Transverse colon (tissue), 4 donors: ENCODE results near the gene ARF1. TPM values are rescaled to one million over a fixed set of nuclear protein-coding genes. Genes with fewer than 3 reads are reported as not detected.

Experiments used
- DNase-seq: peaks from one replicate; pipeline ENCODE4 v3.0.0-alpha.2; 2019
- H3K27ac ChIP-seq, 4 donors: fragments of 200-600 bp; sonication (generic); 2 replicates each; pipeline ENCODE4 v1.5.1; 2016 to 2018; ENCODE audit warnings: inconsistent platforms in 4 of 4
- H3K27me3 ChIP-seq: fragments of 200-600 bp; sonication (generic); 2 replicates; pipeline ENCODE4 v1.5.1; 2017; ENCODE audit warnings: inconsistent platforms
- H3K36me3 ChIP-seq, 4 donors: fragments of 200-600 bp; sonication (generic); 2 replicates each; pipeline ENCODE4 v1.5.1; 2017 to 2019; ENCODE audit warnings: inconsistent platforms in 4 of 4
- H3K4me1 ChIP-seq, 4 donors: fragments of 200-600 bp; sonication (generic); 2 replicates each; pipeline ENCODE4 v1.5.1; 2017 to 2020; ENCODE audit warnings: inconsistent platforms in 4 of 4
- H3K4me3 ChIP-seq, 4 donors: fragments of 200-600 bp; sonication (generic); 1 replicate in 1 of 4; 2 replicates in 3 of 4; pipeline versions ENCODE4 v1.5.1 to v1.6.1; 2017 to 2019; ENCODE audit warnings: inconsistent platforms in 4 of 4
- H3K9me3 ChIP-seq, 2 donors: fragments of 200-600 bp; sonication (generic); 2 replicates each; pipeline ENCODE4 v1.5.1; 2017 to 2019; ENCODE audit warnings: inconsistent platforms in 2 of 2
- EP300 ChIP-seq: sonication (generic); formaldehyde crosslinking; IDR thresholded peaks from one replicate; pipeline ENCODE4 v1.6.1; 2017; ENCODE audit warnings: antibody characterized with exemption, low read depth
- POLR2A ChIP-seq: fragments of 450-650 bp; IDR thresholded peaks from one replicate; pipeline ENCODE4 v1.6.1; 2016; ENCODE audit warnings: antibody characterized with exemption, mild to moderate bottlenecking, moderate library complexity
- POLR2AphosphoS5 ChIP-seq, 3 donors: sonication (generic); formaldehyde crosslinking; IDR thresholded peaks; one replicate each; pipeline ENCODE4 v1.6.1; 2016; ENCODE audit warnings: antibody characterized with exemption in 3 of 3
- WGBS, 2 donors: methylation state at CpG; one replicate each; pipeline ENCODE4 v1.1.5; 2018; ENCODE audit warnings: low coverage in 1 of 2; 5-methylcytosine and 5-hydroxymethylcytosine counted together
- in situ Hi-C, 4 donors: fragments of 200-750 bp; cut with MboI; loops; one replicate each; pipeline versions ENCODE4 v1.15.0 to v1.15.1; 2017; ENCODE audit warnings: low sequenced_read_pairs in 3 of 4, low pct_ligation_motif_present in 1 of 4, low pct_unique_long_range_greater_than_20kb in 1 of 4
- intact Hi-C: fragments of 100-400 bp; cut with DNase I; formaldehyde crosslinking; loops from one replicate; pipeline ENCODE4 v1.15.1; 2023; ENCODE audit warnings: low total_unique reads
- total RNA-seq, 4 donors: library from RNA; depleted of rRNA; stranded (reverse); fragments of >200 nt; gene quantifications; one replicate each; pipeline ENCODE4 v1.1.0, GENCODE V29; 2016
- TF ChIP-seq, protein P1 (sequence below), 5 experiments: fragments of 200-600 bp in 3 of 5; fragments of 450-650 bp in 2 of 5; sonication (generic) in 3 of 5; IDR thresholded peaks; 1 replicate in 2 of 5; 2 replicates in 3 of 5; pipeline ENCODE4 v1.5.1; 2016 to 2017; ENCODE audit warnings: antibody characterized with exemption in 5 of 5, inconsistent platforms in 3 of 5, mild to moderate bottlenecking in 2 of 5, moderate library complexity in 1 of 5

Gene ARF1
- total RNA-seq, 4 donors from 2014 or later = 303 to 452 (median 375) TPM

DNA sequence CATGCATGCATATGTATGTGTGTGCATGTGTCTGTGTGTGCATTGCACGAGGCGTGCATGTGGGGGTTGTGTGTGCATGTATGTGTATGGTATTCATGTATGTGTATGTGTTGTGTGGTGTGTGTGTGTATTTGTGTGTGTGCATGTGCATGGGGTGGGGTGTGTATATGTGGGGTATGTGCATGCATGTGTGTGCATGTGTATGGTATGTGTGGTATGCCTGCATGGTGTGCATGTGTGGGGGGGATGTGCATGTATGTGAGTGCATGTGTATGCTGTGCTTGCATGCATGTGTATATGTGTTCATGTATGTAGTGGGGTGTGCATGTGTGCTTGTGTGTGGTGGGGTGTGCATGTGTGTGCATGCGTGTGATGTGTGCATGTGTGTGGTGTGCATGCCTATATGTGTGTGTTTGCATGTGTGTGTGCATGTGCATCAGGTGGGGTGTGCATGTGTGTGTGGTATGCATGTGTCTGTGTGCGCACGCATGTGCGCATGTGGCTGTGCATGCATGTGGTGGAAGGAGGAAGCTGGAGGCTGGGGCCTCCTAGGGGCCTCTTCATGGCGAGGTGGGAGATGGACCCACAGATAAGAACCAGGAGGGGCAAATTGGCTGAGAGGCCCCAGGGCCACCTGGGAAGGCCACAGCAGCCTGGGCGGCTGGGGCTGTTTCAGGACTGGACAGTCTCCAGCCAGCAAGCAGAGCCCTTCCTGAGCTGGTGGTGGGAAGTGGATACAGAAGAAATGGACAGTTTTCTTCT lies 35.9 kb upstream of the ARF1 start:
- H3K27me3 ChIP-seq = no peaks in the 10 kb centered on the region
- DNase-seq = no peak
- no peak overlapping the region for H3K27ac ChIP-seq
- H3K4me1 ChIP-seq = no peaks in the 10 kb centered on the region
- TF ChIP-seq POLR2A = no peak
- TF ChIP-seq POLR2AphosphoS5 (IDR thresholded peaks at IDR 0.05) = no peak
- TF ChIP-seq, protein P1, sequence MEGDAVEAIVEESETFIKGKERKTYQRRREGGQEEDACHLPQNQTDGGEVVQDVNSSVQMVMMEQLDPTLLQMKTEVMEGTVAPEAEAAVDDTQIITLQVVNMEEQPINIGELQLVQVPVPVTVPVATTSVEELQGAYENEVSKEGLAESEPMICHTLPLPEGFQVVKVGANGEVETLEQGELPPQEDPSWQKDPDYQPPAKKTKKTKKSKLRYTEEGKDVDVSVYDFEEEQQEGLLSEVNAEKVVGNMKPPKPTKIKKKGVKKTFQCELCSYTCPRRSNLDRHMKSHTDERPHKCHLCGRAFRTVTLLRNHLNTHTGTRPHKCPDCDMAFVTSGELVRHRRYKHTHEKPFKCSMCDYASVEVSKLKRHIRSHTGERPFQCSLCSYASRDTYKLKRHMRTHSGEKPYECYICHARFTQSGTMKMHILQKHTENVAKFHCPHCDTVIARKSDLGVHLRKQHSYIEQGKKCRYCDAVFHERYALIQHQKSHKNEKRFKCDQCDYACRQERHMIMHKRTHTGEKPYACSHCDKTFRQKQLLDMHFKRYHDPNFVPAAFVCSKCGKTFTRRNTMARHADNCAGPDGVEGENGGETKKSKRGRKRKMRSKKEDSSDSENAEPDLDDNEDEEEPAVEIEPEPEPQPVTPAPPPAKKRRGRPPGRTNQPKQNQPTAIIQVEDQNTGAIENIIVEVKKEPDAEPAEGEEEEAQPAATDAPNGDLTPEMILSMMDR (IDR thresholded peaks at IDR 0.05) = no peak
- no peak for TF ChIP-seq EP300
- no peaks in the 10 kb centered on the region for H3K9me3 ChIP-seq
- in situ Hi-C loops (no loop called here), intact Hi-C loops (no loop called here)
- H3K36me3 ChIP-seq = no peaks in the 10 kb centered on the region
- H3K4me3 ChIP-seq = no peak overlapping the region
- WGBS, 2 donors = 89 to 94% methylated on average over 7 to 8 of the region's 8 CpGs

GRCh38 chr1:228047183-228047466 lies 35.4 kb upstream of the ARF1 start:
- Histone ChIP-seq H3K4me1 (no peaks in the 10 kb centered on the region), H3K27me3 (no peaks in the 10 kb centered on the region), H3K9me3 (no peaks in the 10 kb centered on the region), H3K27ac (no peak overlapping the region), H3K4me3 (no peak overlapping the region), H3K36me3 (no peaks in the 10 kb centered on the region)
- DNase-seq = no peak
- in situ Hi-C loops = no loop called here
- intact Hi-C loops = no loop called here
- no peak for TF ChIP-seq POLR2AphosphoS5 (IDR thresholded peaks at IDR 0.05)
- TF ChIP-seq POLR2A = no peak
- TF ChIP-seq EP300 = no peak
- TF ChIP-seq, protein P1 (IDR thresholded peaks at IDR 0.05) = no peak
- WGBS, 2 donors = 86 to 88% methylated on average over 7 of the region's 7 CpGs

GRCh38 chr1:228048120-228048519 lies 34.4 kb upstream of the ARF1 start:
- WGBS, 2 donors = 73% methylated on average over 5 of the region's 5 CpGs; no CpG with 5 or more reads in 1 of the 2 donors
- intact Hi-C loops (no loop called here), in situ Hi-C loops (no loop called here)
- DNase-seq = no peak
- Histone ChIP-seq H3K36me3 (no peaks in the 10 kb centered on the region), H3K4me3 (no peak overlapping the region), H3K4me1 (no peaks in the 10 kb centered on the region), H3K27me3 (peaks cover under 1% of the 10 kb centered on the region), H3K9me3 (no peaks in the 10 kb centered on the region), H3K27ac (no peak overlapping the region)
- no peak for TF ChIP-seq POLR2A
- no peak for TF ChIP-seq POLR2AphosphoS5 (IDR thresholded peaks at IDR 0.05)
- TF ChIP-seq, protein P1 (IDR thresholded peaks at IDR 0.05) = no peak
- no peak for TF ChIP-seq EP300

DNA sequence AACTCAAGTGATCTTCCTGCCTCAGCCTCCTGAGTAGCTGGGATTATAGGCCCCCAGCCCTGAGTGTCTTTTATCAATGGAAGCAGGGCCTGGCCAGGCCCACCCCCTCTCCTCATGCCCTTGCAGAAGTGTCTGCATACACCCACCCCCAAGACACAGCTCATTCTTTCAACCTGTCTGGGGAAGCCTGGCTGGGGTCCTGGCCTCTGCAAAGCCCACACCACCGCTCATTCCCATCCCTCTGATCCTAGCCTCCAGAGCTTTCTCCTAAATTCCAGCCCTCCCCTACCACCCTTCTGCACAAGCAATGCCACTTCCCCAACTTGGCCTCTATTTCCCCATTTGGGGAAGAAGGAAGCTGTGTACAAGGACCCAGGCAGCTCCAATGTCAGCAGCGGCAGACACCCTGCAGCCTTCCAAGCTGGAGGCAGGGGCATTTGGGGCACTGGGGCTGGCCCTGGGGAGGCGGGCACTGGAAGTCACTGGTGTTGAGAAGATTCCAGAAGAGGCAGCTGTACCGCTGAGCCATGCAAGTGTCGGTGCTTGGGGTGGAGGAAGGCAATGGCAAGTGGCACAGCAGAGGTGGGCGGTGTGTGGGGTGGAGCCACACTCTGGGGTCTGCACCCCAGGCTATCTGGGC lies 33.7 kb upstream of the ARF1 start:
- TF ChIP-seq, protein P1 (IDR thresholded peaks at IDR 0.05) = no peak
- TF ChIP-seq EP300 (no peak), POLR2AphosphoS5 (IDR thresholded peaks at IDR 0.05) (no peak), POLR2A (no peak)
- no peaks in the 10 kb centered on the region for H3K4me1 ChIP-seq
- H3K36me3 ChIP-seq = no peaks in the 10 kb centered on the region
- peaks cover 7% of the 10 kb centered on the region for H3K27me3 ChIP-seq
- H3K27ac ChIP-seq = no peak overlapping the region
- intact Hi-C loops = no loop called here
- 75 to 85% methylated on average over 2 to 6 of the region's 6 CpGs for WGBS, 2 donors
- no peaks in the 10 kb centered on the region for H3K9me3 ChIP-seq
- in situ Hi-C loops = no loop called here
- no peak overlapping the region for H3K4me3 ChIP-seq
- DNase-seq = no peak
